GM21515 (cell line): ENCODE results near the gene IGF2R.
A peak's percentile ranks its signal among the peaks of the same experiment; 100 is the strongest.

Experiments used
- ATAC-seq: cut with Tn5 transposase; IDR thresholded peaks from one replicate; pipeline ENCODE4 v1.9.1; 2021; ENCODE audit not compliant: unreplicated experiment

IGF2R gene

GRCh38 chr6:159974932-159975331 is 6.0 kb downstream of the IGF2R start:
- no peak for ATAC-seq

DNA sequence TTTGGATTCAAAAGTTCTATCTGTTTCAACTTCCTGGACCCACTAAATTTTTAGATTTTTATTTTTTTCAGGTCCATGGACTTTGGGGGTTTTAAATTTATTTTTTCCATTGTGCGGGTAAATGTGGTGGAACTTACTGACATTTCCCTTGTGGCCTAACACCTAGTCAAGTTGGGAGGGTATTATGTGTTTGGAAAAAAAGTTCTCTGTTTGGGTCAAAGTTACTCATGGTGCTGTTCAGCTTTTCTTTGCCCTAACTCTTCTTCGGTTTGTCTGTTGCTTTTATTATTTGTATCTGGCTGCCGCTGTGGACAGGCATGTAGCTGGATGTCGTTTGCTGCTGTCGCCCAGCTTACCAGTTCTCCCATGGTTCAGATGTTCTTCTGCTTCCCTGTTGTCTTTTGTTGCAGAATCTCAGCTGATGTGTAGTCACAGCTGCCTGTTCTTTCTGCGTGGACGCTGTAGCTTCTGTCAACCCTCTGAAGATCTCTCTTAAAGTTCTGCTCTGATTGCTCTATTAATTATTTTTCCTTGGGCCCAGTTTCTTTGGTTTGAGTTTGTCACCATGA is 7.9 kb downstream of the IGF2R start:
- no peak for ATAC-seq

- ATAC-seq, result no peak
These were observed 8.5 kb downstream of the IGF2R start for GRCh38 chr6:159977255-159977903.

- ATAC-seq, result no peak
These were observed 9.0 kb downstream of the IGF2R start for GRCh38 chr6:159977904-159978268.

DNA sequence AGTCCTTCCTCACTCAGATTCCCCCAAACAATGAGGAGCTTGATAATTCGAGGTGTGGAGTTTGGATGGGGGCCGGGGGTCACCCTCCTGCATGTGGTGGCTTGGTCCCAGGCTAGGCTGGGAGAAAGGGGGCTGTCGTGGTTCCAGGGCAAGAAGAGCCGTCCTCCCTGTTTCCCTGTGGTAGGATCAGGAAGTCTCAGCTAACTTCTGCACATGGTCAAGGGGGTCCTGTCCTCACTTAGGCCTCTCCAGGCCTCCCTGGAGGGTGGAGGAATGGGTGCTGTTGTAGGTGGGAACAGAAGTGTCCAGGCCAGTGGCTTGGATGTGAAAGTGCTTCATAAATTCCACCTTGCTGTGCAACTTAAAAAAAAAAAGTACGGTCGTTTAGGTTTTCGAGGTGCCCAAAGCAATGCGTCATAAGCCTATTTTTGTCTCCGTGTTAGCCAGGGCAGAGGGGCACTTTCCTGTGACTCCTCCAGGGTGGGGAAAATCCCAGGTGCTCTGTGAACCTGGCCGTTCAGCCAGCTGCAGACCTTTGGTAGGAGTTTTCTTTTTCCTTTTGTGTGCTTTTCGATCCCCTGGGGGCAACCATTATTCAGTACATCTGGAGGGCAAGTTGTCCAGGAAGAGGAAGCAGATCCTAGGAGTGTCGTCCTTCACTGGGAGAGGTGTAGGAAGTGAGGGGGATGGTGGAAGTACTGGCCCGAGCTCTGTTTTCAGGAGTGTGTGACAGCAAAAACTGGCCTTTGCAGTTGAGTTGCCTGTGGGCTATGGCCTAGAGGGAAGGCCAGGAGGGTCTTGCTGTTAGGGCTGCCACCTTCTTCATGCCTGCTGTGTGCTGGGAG is 9.6 kb downstream of the IGF2R start:
- no peak for ATAC-seq

DNA sequence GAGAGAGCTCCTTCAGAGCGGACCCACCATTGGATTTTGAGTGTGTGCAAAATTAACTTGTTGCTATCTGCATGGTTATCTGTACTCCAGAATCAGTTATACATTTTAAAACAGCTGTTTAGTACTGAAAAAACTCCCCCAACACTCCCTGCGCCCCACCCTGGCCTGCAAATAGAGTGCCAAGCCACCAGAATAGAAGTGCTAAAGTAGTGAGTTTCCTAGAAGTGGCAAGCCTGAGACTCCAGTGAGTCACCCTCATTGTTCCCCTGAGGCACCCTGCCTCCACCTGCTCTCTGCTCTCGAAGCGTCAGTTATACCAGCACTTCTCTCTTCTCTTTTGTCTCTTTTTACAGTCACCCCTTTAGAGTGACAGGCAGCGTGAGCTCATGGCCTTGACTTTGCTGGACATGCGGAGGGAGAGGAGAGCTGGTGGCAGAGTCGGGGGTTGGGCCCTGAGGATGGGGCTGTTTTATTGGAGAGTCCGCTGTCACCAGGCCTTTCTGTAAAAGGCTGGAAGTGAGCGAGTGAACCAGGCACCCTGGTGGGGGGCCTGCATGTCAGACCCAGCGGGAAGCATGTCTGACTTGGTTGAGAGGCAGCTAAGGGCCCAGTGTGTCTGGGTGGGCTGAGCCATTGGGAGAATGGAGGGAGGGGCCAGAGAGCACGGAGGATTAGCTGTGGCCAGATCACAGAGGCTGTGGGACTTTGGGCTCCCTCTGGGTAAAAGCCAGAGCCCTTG is 10.4 kb downstream of the IGF2R start:
- peak; percentile 58 for ATAC-seq

DNA sequence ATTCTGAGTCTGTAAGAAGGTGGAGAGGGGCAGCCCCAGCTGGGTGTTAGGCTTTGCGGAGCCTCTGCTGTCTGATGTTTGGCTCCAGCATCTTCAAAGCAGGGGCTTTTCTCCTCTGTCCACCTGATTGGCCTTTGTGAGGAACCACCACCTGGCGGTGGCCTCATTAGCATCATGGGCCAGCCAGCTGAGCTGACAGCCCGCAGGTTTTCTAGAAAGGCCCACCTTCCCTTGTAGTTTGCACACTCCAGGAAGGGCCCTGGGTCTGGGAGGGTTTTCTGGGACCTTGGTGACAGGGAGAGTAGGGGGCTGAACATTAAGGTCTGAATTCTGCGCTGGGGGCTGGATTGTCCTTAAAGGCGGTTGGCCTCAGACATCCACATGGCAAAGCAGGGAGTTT is 11.6 kb downstream of the IGF2R start:
- ATAC-seq, result no peak

- no peak for ATAC-seq
These were observed 12.2 kb downstream of the IGF2R start for GRCh38 chr6:159981071-159981402.

- peak; percentile 73 for ATAC-seq
These were observed 12.7 kb downstream of the IGF2R start for GRCh38 chr6:159981403-159982245.

- ATAC-seq, result no peak
These were observed 14.0 kb downstream of the IGF2R start for GRCh38 chr6:159982731-159983506.

- no peak for ATAC-seq
These were observed 14.8 kb downstream of the IGF2R start for GRCh38 chr6:159983641-159984080.

DNA sequence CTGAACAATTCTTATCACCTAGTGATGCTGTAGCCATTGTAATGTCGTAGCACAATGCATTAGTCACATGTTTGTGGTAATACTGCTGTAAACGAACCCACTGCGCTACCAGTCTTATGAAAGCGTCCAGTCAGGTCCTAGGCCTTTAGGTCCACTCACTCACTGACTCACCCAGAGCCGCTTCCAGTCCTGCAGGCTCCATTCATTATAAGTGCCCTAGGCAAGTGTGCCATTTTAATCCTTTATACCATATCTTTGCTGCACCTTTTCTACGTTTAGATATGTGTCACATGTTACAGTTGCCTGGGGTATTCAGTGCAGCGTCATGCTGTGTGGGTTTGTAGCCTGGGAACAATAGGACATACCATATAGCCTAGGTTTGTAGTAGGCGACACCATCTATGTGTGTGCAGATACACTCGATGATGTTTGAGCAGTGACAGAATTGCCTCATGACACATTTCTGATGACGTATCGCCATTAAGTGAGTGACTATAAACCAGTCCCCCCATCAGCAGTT is 15.4 kb downstream of the IGF2R start:
- no peak for ATAC-seq

- ATAC-seq, result no peak
These were observed 16.5 kb downstream of the IGF2R start for GRCh38 chr6:159985296-159985945.

GRCh38 chr6:159988983-159989454 is 20.1 kb downstream of the IGF2R start:
- no peak for ATAC-seq

- peak; percentile 74 for ATAC-seq
These were observed 20.9 kb downstream of the IGF2R start for GRCh38 chr6:159989492-159990480.

- ATAC-seq, result no peak
These were observed 23.5 kb downstream of the IGF2R start for GRCh38 chr6:159992366-159992765.

- ATAC-seq, result no peak
These were observed 26.5 kb downstream of the IGF2R start for GRCh38 chr6:159995405-159995804.

DNA sequence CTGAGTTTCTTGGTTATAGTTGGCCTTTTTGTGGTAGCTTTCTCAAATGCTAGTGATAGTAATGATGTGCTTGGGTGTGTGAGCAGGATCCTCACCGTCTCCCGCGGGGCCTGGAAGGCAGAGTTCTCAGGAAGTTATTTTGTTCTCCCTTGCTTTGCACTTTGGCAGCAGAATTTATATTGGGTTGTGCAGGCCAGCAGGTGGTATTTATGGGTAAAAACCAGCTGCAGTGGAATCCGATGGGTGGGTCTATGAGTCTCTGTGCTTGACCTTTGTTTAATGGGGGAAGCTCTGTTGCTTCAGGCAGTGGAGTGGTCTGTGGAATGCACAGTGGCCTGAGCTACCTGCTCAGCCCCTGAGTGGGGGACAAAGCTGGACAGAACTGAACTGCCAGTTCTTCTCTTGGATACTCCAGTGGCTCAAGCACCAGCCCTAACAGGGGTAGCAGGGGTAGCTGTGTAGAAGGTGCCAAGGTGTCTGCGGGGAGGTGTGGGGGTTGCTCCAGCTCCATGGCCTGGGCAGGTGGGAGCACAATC is 27.3 kb downstream of the IGF2R start:
- ATAC-seq, result no peak
